Spleen (tissue), 7 donors: ENCODE data around the gene RAB7B.

Source experiments
- CTCF ChIP-seq, 11 experiments: fragments of 200-600 bp in 7 of 11; fragments of 450-650 bp in 4 of 11; sonication (generic) in 4 of 11; IDR thresholded peaks in 8 of 11; conservative IDR thresholded peaks in 3 of 11; 1 replicate in 7 of 11; 2 replicates in 4 of 11; pipeline versions ENCODE4 v1.4.0 to v1.8.0; 2016 to 2021; ENCODE audit warnings: antibody characterized with exemption in 11 of 11, inconsistent platforms in 4 of 11, mild to moderate bottlenecking in 1 of 11
- POLR2A ChIP-seq, 3 donors: fragments of 450-650 bp; IDR thresholded peaks; one replicate each; pipeline ENCODE4 v1.5.1; 2017; ENCODE audit warnings: antibody characterized with exemption in 3 of 3, mild to moderate bottlenecking in 1 of 3
- donor health status: DM: no; HTN: no; CAD: no; lungs with moderate emphysema.
- donor health status: DM: no; HTN: no; CAD: no.
- donor health status: DM: no; HTN: no; CAD: no.

GRCh38 chr1:205936846-205937586, 66.2 kb downstream of the RAB7B start:
- TF ChIP-seq CTCF (IDR thresholded peaks at IDR 0.05 in 8 of 11, conservative IDR thresholded peaks at IDR 0.05 in 3 of 11) (no peak), POLR2A (IDR thresholded peaks at IDR 0.05) (no peak)
